Measurements from ENCODE around the gene NELL1.

GRCh38 chr11:21038801-21039200 lies 369.4 kb downstream of the NELL1 start:
- TF ChIP-seq CTCF (IDR thresholded peaks at IDR 0.05; ENCODE audit: insufficient read depth, low read depth, low read length) = no peak
- TF ChIP-seq EZH2 (IDR thresholded peaks at IDR 0.05; ENCODE audit: insufficient read depth, low read length) = no peak

Data from astrocyte (in vitro differentiated cells and primary cell).